DOHH2 (cell line): Measurements from ENCODE around the gene CENPA.

Source experiments
- EZH2phosphoT487 ChIP-seq: fragments of 200-600 bp; sonication (generic); IDR thresholded peaks from 2 replicates; pipeline ENCODE4 v1.6.1; 2017; ENCODE audit warnings: borderline replicate concordance, mild to moderate bottlenecking, antibody characterized with exemption, low read length, moderate library complexity, mixed read lengths
- TF ChIP-seq, protein P1 (sequence below): fragments of 200-600 bp; sonication (generic); IDR thresholded peaks from one replicate; pipeline ENCODE4 v1.5.1; 2014; ENCODE audit warnings: antibody characterized with exemption, mild to moderate bottlenecking, low read depth, low read length; ENCODE audit not compliant: poor library complexity, severe bottlenecking

DNA sequence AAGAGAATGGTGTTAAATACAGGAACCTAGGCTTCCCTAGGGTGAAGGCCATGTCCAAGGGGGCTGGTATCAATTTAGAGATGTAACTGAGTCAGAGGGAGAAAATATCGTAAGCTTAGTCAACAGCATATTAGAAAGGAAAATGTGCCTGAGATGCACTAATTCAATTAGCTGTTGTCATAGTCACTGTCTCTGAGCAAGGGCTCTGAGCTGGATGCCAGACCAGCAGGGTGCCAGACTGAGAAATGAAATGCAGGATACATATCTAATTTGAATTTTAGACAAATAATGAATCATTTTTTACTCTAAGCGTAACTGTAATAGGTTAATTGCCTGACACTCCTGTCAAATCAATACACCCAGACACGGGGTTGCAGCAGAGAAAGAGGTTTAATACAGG, 33.2 kb upstream of the CENPA start:
- TF ChIP-seq, protein P1, sequence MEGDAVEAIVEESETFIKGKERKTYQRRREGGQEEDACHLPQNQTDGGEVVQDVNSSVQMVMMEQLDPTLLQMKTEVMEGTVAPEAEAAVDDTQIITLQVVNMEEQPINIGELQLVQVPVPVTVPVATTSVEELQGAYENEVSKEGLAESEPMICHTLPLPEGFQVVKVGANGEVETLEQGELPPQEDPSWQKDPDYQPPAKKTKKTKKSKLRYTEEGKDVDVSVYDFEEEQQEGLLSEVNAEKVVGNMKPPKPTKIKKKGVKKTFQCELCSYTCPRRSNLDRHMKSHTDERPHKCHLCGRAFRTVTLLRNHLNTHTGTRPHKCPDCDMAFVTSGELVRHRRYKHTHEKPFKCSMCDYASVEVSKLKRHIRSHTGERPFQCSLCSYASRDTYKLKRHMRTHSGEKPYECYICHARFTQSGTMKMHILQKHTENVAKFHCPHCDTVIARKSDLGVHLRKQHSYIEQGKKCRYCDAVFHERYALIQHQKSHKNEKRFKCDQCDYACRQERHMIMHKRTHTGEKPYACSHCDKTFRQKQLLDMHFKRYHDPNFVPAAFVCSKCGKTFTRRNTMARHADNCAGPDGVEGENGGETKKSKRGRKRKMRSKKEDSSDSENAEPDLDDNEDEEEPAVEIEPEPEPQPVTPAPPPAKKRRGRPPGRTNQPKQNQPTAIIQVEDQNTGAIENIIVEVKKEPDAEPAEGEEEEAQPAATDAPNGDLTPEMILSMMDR: no peak
- no peak for TF ChIP-seq EZH2phosphoT487
